Tibial artery (tissue), 4 donors: ENCODE results near the gene CRIP3.

Experiments used
- DNase-seq, 2 donors: peaks; one replicate each; pipeline ENCODE4 v3.0.0-alpha.2; 2019
- H3K27ac ChIP-seq, 2 donors: fragments of 200-600 bp; sonication (generic) in 1 of 2; 1 replicate in 1 of 2; 2 replicates in 1 of 2; pipeline ENCODE4 v1.5.1; 2018 to 2019; ENCODE audit warnings: mild to moderate bottlenecking in 1 of 2
- H3K27me3 ChIP-seq, 2 donors: fragments of 200-600 bp; sonication (generic) in 1 of 2; one replicate each; pipeline versions ENCODE4 v1.5.1 to v1.6.0; 2016 to 2019
- H3K36me3 ChIP-seq, 3 donors: fragments of 200-600 bp; sonication (generic) in 2 of 3; one replicate each; pipeline ENCODE4 v1.5.1; 2016 to 2019; ENCODE audit warnings: mild to moderate bottlenecking in 2 of 3
- H3K4me1 ChIP-seq, 4 donors: fragments of 200-600 bp; sonication (generic) in 2 of 4; 1 replicate in 3 of 4; 2 replicates in 1 of 4; pipeline ENCODE4 v1.5.1; 2016 to 2019
- H3K4me3 ChIP-seq, 2 donors: fragments of 200-600 bp; sonication (generic) in 1 of 2; 1 replicate in 1 of 2; 2 replicates in 1 of 2; pipeline ENCODE4 v1.5.1; 2018 to 2019; ENCODE audit warnings: mild to moderate bottlenecking in 2 of 2
- H3K9me3 ChIP-seq, 3 donors: fragments of 200-600 bp; sonication (generic) in 1 of 3; one replicate each; pipeline ENCODE4 v1.5.1; 2016 to 2019
- CTCF ChIP-seq, 2 experiments: fragments of 200-600 bp in 1 of 2; fragments of 450-650 bp in 1 of 2; IDR thresholded peaks; one replicate each; pipeline ENCODE4 v1.5.1; 2017 to 2019; ENCODE audit warnings: antibody characterized with exemption in 2 of 2, mild to moderate bottlenecking in 1 of 2, moderate library complexity in 1 of 2
- intact Hi-C: fragments of 100-400 bp; cut with DNase I; formaldehyde crosslinking; loops from one replicate; pipeline ENCODE4 v1.15.0; 2023; ENCODE audit warnings: low total_unique reads

The CRIP3 gene

GRCh38 chr6:43277643-43278523 is 30.7 kb downstream of the CRIP3 start:
- H3K4me1 ChIP-seq, result peaks cover 0 to 12% (median 10%) of the 10 kb centered on the region in 4 donors
- DNase-seq, result no peak
- H3K27me3 ChIP-seq, result peaks cover 3 to 45% of the 10 kb centered on the region in 2 donors
- no peak overlapping the region for H3K27ac ChIP-seq
- intact Hi-C loops, result no loop called here
- H3K4me3 ChIP-seq, result no peak overlapping the region
- TF ChIP-seq CTCF (IDR thresholded peaks at IDR 0.05), result no peak
- no peaks in the 10 kb centered on the region for H3K36me3 ChIP-seq
- H3K9me3 ChIP-seq, result no peaks in the 10 kb centered on the region

GRCh38 chr6:43277306-43277642 is 31.4 kb downstream of the CRIP3 start:
- Histone ChIP-seq H3K4me1 (peaks cover 0 to 12% (median 10%) of the 10 kb centered on the region in 4 donors), H3K36me3 (no peaks in the 10 kb centered on the region), H3K9me3 (no peaks in the 10 kb centered on the region), H3K4me3 (no peak overlapping the region), H3K27me3 (peaks cover 3 to 39% of the 10 kb centered on the region in 2 donors), H3K27ac (no peak overlapping the region)
- intact Hi-C loops, result no loop called here
- no peak for TF ChIP-seq CTCF (IDR thresholded peaks at IDR 0.05)
- no peak for DNase-seq

GRCh38 chr6:43276577-43277305 is 31.9 kb downstream of the CRIP3 start:
- no peak overlapping the region for H3K4me3 ChIP-seq
- TF ChIP-seq CTCF (IDR thresholded peaks at IDR 0.05), result no peak
- DNase-seq, result no peak
- H3K27me3 ChIP-seq, result peaks cover 3 to 37% of the 10 kb centered on the region in 2 donors
- H3K4me1 ChIP-seq, result peaks cover 0 to 12% (median 10%) of the 10 kb centered on the region in 4 donors
- intact Hi-C loops, result no loop called here
- H3K27ac ChIP-seq, result no peak overlapping the region
- H3K9me3 ChIP-seq, result no peaks in the 10 kb centered on the region
- no peaks in the 10 kb centered on the region for H3K36me3 ChIP-seq

- H3K4me3 ChIP-seq, result peak overlapping the region in 1 of 2 donors; percentile 48
- no peak for TF ChIP-seq CTCF (IDR thresholded peaks at IDR 0.05)
- intact Hi-C loops, result no loop called here
- no peaks in the 10 kb centered on the region for H3K9me3 ChIP-seq
- H3K27me3 ChIP-seq, result peaks cover 3 to 37% of the 10 kb centered on the region in 2 donors
- H3K36me3 ChIP-seq, result no peaks in the 10 kb centered on the region
- no peak for DNase-seq
- no peak overlapping the region for H3K27ac ChIP-seq
- peaks cover 0 to 12% (median 10%) of the 10 kb centered on the region in 4 donors for H3K4me1 ChIP-seq
These were observed 32.6 kb downstream of the CRIP3 start for GRCh38 chr6:43275801-43276576.

- Histone ChIP-seq H3K4me1 (peaks cover 0 to 14% (median 11%) of the 10 kb centered on the region in 4 donors), H3K27ac (no peak overlapping the region), H3K36me3 (no peaks in the 10 kb centered on the region), H3K4me3 (peak overlapping the region; percentile 29 to 48), H3K27me3 (peaks cover 3 to 37% of the 10 kb centered on the region in 2 donors), H3K9me3 (no peaks in the 10 kb centered on the region)
- DNase-seq, result no peak
- intact Hi-C loops, result no loop called here
- TF ChIP-seq CTCF (IDR thresholded peaks at IDR 0.05), result no peak
These were observed 33.6 kb downstream of the CRIP3 start for GRCh38 chr6:43274916-43275597.
